ENCODE results near the gene PKD1L1.

PKD1L1 gene

DNA sequence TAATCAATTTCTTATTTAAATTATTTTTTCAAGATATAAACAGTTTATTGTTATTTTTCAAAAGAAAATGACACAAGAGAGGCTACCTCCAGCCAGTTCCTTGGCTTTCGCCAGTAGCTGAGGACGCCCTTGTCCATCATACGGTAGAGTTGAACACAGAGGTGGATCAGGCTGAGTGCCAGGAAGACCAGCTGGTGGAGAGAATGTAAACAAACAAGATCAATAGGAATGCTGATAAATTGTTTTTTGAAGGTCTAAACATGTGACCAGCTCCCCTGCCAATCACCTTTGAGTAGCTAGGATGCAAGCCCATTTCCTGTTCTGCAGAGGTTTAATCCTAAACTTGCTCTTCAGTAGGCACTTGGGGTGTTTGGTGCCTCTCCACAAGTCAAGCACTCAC is 138.9 kb downstream of the PKD1L1 start (continued):
- TF ChIP-seq, protein P1, sequence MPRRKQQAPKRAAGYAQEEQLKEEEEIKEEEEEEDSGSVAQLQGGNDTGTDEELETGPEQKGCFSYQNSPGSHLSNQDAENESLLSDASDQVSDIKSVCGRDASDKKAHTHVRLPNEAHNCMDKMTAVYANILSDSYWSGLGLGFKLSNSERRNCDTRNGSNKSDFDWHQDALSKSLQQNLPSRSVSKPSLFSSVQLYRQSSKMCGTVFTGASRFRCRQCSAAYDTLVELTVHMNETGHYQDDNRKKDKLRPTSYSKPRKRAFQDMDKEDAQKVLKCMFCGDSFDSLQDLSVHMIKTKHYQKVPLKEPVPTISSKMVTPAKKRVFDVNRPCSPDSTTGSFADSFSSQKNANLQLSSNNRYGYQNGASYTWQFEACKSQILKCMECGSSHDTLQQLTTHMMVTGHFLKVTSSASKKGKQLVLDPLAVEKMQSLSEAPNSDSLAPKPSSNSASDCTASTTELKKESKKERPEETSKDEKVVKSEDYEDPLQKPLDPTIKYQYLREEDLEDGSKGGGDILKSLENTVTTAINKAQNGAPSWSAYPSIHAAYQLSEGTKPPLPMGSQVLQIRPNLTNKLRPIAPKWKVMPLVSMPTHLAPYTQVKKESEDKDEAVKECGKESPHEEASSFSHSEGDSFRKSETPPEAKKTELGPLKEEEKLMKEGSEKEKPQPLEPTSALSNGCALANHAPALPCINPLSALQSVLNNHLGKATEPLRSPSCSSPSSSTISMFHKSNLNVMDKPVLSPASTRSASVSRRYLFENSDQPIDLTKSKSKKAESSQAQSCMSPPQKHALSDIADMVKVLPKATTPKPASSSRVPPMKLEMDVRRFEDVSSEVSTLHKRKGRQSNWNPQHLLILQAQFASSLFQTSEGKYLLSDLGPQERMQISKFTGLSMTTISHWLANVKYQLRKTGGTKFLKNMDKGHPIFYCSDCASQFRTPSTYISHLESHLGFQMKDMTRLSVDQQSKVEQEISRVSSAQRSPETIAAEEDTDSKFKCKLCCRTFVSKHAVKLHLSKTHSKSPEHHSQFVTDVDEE (CRISPR knock-in tag; IDR thresholded peaks at IDR 0.05), result no peak
- TF ChIP-seq ZNF70 (CRISPR knock-in tag; IDR thresholded peaks at IDR 0.05) (no peak), ESRRG (CRISPR knock-in tag; IDR thresholded peaks at IDR 0.05) (no peak)
- TF ChIP-seq, protein P2, sequence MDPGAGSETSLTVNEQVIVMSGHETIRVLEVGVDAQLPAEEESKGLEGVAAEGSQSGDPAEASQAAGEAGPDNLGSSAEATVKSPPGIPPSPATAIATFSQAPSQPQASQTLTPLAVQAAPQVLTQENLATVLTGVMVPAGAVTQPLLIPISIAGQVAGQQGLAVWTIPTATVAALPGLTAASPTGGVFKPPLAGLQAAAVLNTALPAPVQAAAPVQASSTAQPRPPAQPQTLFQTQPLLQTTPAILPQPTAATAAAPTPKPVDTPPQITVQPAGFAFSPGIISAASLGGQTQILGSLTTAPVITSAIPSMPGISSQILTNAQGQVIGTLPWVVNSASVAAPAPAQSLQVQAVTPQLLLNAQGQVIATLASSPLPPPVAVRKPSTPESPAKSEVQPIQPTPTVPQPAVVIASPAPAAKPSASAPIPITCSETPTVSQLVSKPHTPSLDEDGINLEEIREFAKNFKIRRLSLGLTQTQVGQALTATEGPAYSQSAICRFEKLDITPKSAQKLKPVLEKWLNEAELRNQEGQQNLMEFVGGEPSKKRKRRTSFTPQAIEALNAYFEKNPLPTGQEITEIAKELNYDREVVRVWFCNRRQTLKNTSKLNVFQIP (CRISPR knock-in tag; IDR thresholded peaks at IDR 0.05; ENCODE audit: borderline replicate concordance, low read depth), result no peak

DNA sequence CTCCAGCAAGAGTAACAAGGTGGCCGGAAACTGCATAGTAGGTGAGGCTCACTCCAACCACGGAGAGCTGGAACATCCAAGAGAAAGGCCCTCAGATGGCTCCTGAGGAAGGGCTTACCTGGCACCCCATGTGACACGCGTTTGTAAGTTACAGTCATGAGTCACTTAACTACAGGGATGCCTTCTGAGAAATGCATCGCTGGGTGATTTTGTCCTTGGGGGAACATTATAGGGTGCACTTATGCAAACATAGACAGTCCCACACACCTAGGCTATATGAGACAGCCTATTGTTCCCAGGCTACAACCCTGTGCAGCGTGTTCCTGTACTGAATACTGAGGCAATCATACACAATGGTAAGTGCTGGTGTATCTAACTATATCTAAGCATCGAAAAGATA is 139.9 kb downstream of the PKD1L1 start:
- no peak for ATAC-seq
- TF ChIP-seq SNAI2 (CRISPR knock-in tag; IDR thresholded peaks at IDR 0.05), result no peak
- no peak for TF ChIP-seq ARNTL (CRISPR knock-in tag; IDR thresholded peaks at IDR 0.05; ENCODE audit: borderline replicate concordance, low read depth)
- no peak for TF ChIP-seq TOX (CRISPR knock-in tag; IDR thresholded peaks at IDR 0.05; ENCODE audit: borderline replicate concordance)
- no peak for TF ChIP-seq OSR1 (CRISPR knock-in tag; IDR thresholded peaks at IDR 0.05)
- TF ChIP-seq ZFP3 (CRISPR knock-in tag; IDR thresholded peaks at IDR 0.05), result no peak
- TF ChIP-seq, protein P3, sequence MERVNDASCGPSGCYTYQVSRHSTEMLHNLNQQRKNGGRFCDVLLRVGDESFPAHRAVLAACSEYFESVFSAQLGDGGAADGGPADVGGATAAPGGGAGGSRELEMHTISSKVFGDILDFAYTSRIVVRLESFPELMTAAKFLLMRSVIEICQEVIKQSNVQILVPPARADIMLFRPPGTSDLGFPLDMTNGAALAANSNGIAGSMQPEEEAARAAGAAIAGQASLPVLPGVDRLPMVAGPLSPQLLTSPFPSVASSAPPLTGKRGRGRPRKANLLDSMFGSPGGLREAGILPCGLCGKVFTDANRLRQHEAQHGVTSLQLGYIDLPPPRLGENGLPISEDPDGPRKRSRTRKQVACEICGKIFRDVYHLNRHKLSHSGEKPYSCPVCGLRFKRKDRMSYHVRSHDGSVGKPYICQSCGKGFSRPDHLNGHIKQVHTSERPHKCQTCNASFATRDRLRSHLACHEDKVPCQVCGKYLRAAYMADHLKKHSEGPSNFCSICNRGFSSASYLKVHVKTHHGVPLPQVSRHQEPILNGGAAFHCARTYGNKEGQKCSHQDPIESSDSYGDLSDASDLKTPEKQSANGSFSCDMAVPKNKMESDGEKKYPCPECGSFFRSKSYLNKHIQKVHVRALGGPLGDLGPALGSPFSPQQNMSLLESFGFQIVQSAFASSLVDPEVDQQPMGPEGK (CRISPR knock-in tag; IDR thresholded peaks at IDR 0.05; ENCODE audit: borderline replicate concordance), result no peak
- no peak for TF ChIP-seq RARB (CRISPR knock-in tag; IDR thresholded peaks at IDR 0.05)
- no peak for TF ChIP-seq ZFP30 (CRISPR knock-in tag; IDR thresholded peaks at IDR 0.05)

DNA sequence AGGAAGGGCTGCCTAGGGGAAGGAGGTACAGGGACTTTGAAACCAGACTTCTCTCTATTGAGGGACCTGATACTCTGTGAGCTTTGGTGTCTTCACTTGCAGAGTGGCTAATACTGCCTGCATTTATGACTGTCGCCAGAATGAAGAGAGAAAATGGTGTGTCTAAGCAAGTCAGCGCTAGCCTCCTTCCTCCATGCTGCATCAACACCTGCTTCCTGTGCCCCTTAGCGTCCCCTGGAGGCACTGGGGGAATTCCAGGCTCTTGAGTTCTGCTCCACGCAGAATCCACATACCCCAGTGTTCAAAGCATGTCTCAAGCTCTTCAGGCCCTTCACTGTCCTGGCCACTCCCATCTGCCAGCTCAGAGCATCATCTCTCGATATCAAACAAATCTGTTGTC is 140.5 kb downstream of the PKD1L1 start:
- TF ChIP-seq ZFP30 (CRISPR knock-in tag; IDR thresholded peaks at IDR 0.05) (no peak), CSDC2 (CRISPR knock-in tag; IDR thresholded peaks at IDR 0.05) (no peak), ZC3H10 (CRISPR knock-in tag; IDR thresholded peaks at IDR 0.05) (no peak), ZNF70 (CRISPR knock-in tag; IDR thresholded peaks at IDR 0.05) (no peak), ZFP3 (CRISPR knock-in tag; IDR thresholded peaks at IDR 0.05) (no peak), ZNF8 (CRISPR knock-in tag; IDR thresholded peaks at IDR 0.05) (no peak), TCF4 (CRISPR knock-in tag; IDR thresholded peaks at IDR 0.05; ENCODE audit: borderline replicate concordance) (no peak), TOX (CRISPR knock-in tag; IDR thresholded peaks at IDR 0.05; ENCODE audit: borderline replicate concordance) (no peak), BACH2 (CRISPR knock-in tag; IDR thresholded peaks at IDR 0.05; ENCODE audit: borderline replicate concordance) (no peak), RARB (CRISPR knock-in tag; IDR thresholded peaks at IDR 0.05) (no peak), SNAI2 (CRISPR knock-in tag; IDR thresholded peaks at IDR 0.05) (no peak), OSR1 (CRISPR knock-in tag; IDR thresholded peaks at IDR 0.05) (no peak), ARNTL (CRISPR knock-in tag; IDR thresholded peaks at IDR 0.05; ENCODE audit: borderline replicate concordance, low read depth) (no peak), PPARA (CRISPR knock-in tag; IDR thresholded peaks at IDR 0.05; ENCODE audit: borderline replicate concordance) (no peak), ZNF565 (CRISPR knock-in tag; conservative IDR thresholded peaks at IDR 0.05; ENCODE audit: low read depth) (no peak)
- TF ChIP-seq, protein P2 (CRISPR knock-in tag; IDR thresholded peaks at IDR 0.05; ENCODE audit: borderline replicate concordance, low read depth), result no peak
- TF ChIP-seq, protein P4, sequence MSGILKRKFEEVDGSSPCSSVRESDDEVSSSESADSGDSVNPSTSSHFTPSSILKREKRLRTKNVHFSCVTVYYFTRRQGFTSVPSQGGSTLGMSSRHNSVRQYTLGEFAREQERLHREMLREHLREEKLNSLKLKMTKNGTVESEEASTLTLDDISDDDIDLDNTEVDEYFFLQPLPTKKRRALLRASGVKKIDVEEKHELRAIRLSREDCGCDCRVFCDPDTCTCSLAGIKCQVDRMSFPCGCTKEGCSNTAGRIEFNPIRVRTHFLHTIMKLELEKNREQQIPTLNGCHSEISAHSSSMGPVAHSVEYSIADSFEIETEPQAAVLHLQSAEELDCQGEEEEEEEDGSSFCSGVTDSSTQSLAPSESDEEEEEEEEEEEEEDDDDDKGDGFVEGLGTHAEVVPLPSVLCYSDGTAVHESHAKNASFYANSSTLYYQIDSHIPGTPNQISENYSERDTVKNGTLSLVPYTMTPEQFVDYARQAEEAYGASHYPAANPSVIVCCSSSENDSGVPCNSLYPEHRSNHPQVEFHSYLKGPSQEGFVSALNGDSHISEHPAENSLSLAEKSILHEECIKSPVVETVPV (CRISPR knock-in tag; IDR thresholded peaks at IDR 0.05), result no peak
- TF ChIP-seq, protein P1 (CRISPR knock-in tag; IDR thresholded peaks at IDR 0.05), result no peak
- TF ChIP-seq, protein P5, sequence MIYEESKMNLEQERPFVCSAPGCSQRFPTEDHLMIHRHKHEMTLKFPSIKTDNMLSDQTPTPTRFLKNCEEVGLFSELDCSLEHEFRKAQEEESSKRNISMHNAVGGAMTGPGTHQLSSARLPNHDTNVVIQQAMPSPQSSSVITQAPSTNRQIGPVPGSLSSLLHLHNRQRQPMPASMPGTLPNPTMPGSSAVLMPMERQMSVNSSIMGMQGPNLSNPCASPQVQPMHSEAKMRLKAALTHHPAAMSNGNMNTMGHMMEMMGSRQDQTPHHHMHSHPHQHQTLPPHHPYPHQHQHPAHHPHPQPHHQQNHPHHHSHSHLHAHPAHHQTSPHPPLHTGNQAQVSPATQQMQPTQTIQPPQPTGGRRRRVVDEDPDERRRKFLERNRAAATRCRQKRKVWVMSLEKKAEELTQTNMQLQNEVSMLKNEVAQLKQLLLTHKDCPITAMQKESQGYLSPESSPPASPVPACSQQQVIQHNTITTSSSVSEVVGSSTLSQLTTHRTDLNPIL (CRISPR knock-in tag; IDR thresholded peaks at IDR 0.05; ENCODE audit: low read depth), result no peak
- no peak for ATAC-seq
